ENCODE results near the gene KNL1. TPM values are rescaled to one million over a fixed set of nuclear protein-coding genes. Genes with fewer than 3 reads are reported as not detected.

Gene KNL1, protein sequence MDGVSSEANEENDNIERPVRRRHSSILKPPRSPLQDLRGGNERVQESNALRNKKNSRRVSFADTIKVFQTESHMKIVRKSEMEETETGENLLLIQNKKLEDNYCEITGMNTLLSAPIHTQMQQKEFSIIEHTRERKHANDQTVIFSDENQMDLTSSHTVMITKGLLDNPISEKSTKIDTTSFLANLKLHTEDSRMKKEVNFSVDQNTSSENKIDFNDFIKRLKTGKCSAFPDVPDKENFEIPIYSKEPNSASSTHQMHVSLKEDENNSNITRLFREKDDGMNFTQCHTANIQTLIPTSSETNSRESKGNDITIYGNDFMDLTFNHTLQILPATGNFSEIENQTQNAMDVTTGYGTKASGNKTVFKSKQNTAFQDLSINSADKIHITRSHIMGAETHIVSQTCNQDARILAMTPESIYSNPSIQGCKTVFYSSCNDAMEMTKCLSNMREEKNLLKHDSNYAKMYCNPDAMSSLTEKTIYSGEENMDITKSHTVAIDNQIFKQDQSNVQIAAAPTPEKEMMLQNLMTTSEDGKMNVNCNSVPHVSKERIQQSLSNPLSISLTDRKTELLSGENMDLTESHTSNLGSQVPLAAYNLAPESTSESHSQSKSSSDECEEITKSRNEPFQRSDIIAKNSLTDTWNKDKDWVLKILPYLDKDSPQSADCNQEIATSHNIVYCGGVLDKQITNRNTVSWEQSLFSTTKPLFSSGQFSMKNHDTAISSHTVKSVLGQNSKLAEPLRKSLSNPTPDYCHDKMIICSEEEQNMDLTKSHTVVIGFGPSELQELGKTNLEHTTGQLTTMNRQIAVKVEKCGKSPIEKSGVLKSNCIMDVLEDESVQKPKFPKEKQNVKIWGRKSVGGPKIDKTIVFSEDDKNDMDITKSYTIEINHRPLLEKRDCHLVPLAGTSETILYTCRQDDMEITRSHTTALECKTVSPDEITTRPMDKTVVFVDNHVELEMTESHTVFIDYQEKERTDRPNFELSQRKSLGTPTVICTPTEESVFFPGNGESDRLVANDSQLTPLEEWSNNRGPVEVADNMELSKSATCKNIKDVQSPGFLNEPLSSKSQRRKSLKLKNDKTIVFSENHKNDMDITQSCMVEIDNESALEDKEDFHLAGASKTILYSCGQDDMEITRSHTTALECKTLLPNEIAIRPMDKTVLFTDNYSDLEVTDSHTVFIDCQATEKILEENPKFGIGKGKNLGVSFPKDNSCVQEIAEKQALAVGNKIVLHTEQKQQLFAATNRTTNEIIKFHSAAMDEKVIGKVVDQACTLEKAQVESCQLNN (N-terminal part only)
- total RNA-seq (9.7 TPM), polyA plus RNA-seq (1 to 10 TPM in 2 of 4 donors, under 1 TPM in 2; 0.46 to 1.6 (median 1.2) TPM)

DNA sequence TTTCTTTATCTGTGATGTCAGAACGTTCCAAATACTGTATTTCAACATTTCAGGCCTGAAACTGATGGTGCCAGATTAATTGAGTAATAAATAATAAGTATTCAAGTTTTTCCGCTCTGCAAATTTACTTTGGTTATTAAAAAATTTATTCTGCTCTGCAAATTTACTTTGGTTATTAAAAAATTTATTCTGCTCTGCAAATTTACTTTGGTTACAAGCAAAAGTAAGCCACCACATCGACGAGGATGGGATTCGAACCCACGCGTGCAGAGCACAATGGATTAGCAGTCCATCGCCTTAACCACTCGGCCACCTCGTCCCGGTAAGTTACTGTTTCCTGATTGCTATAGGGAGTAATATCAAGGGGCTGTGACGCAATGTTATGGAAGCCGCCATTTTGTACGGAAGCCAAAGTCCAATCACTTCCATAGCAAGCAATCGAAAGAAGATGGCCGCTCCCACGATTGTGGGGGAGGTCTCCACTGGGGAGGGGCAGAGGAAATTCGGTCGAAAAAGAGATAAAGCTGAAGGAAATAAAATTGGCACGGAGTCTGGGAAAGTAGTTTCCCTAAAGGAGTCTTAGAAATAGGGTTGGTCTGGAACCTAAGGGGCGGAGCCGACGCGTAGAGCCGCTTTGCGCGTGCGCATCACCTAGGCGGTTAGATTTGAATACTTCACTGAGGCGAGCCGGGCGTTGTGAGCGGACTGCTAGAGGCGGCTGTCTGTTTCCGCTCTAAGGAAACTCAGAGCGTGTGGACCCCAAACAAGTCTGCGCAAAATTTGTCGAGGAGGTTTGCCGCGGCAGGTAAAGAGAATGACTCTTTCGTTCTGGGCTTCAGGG, at the start of gene KNL1:
TSS of gene KNL1 (plus strand) at position 662 of the 841 bp plus-strand sequence. CDS start 8,683 bp downstream, outside the sequence.
- peak; percentile 80 to 95 (median 91) for DNase-seq
- Mint-ChIP-seq H3K4me3 (peak within 1 kb of the TSS; percentile 88 to 98 (median 95)), H3K9me3 (no peaks in the 10 kb centered on the region), H3K36me3 (no peaks in the 10 kb centered on the region), H3K27me3 (peaks cover 10% of the 10 kb centered on the region), H3K4me1 (peaks cover 15 to 40% (median 19%) of the 10 kb centered on the region in 4 donors), H3K27ac (peak within 1 kb of the TSS; percentile 89 to 100 (median 99))
- H3K4me1 ChIP-seq (ENCODE audit: control insufficient read depth, insufficient read depth, low read length, poor library complexity, severe bottlenecking) = peaks cover 26% of the 10 kb centered on the region
- peak within 1 kb of the TSS; percentile 99 for H3K4me3 ChIP-seq (ENCODE audit: low read depth, low read length)
- H3K27ac ChIP-seq (ENCODE audit: insufficient read depth, low read length, poor library complexity, severe bottlenecking) = peak within 1 kb of the TSS; percentile 95
- H3K9me3 ChIP-seq (ENCODE audit: control insufficient read depth in 2 of 2, low read length in 2 of 2) = no peaks in the 10 kb centered on the region
- peaks cover under 1% of the 10 kb centered on the region for H3K27me3 ChIP-seq (ENCODE audit: control insufficient read depth, insufficient read depth, low read length)
- peak; percentile 79 to 82 for ATAC-seq (ENCODE audit: low read depth in 2 of 2)
- H3K36me3 ChIP-seq (ENCODE audit: control insufficient read depth, insufficient read depth, low read length) = no peaks in the 10 kb centered on the region

DNA sequence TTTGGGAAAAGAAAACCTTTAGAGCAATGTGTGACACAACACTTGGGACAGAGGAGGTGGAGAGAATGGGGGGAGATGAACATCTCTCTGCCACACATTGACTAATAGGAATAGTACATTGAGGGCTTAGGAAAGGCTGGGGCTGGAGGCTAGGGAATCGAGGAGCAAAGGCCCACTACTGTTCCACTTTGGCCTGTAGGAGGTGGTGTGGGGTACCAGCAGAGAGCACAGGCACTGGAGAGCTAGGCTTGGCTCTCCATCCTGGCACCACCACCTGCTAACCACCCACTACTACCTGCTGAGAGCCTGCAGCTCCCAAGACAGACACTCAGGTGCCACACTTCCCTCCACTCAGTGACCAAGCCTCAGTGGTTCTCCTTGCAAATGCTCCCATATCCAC, 48.6 kb upstream of the KNL1 start:
- Histone ChIP-seq H3K36me3 (ENCODE audit: control insufficient read depth, insufficient read depth, low read length) (peaks cover 29% of the 10 kb centered on the region), H3K27me3 (ENCODE audit: control insufficient read depth, insufficient read depth, low read length) (no peaks in the 10 kb centered on the region), H3K4me1 (ENCODE audit: control insufficient read depth, insufficient read depth, low read length, poor library complexity, severe bottlenecking) (no peaks in the 10 kb centered on the region), H3K4me3 (ENCODE audit: low read depth, low read length) (no peak overlapping the region), H3K27ac (ENCODE audit: insufficient read depth, low read length, poor library complexity, severe bottlenecking) (no peak overlapping the region), H3K9me3 (ENCODE audit: control insufficient read depth in 2 of 2, low read length in 2 of 2) (no peaks in the 10 kb centered on the region)
- Mint-ChIP-seq H3K36me3 (peaks cover 22% of the 10 kb centered on the region), H3K27me3 (no peaks in the 10 kb centered on the region), H3K27ac (peak overlapping the region in 1 of 3 donors; percentile 64), H3K9me3 (no peaks in the 10 kb centered on the region), H3K4me1 (peaks cover 0 to 13% (median 3%) of the 10 kb centered on the region in 4 donors), H3K4me3 (no peak overlapping the region)
- ATAC-seq (ENCODE audit: low read depth in 2 of 2) (no peak), DNase-seq (no peak)

DNA sequence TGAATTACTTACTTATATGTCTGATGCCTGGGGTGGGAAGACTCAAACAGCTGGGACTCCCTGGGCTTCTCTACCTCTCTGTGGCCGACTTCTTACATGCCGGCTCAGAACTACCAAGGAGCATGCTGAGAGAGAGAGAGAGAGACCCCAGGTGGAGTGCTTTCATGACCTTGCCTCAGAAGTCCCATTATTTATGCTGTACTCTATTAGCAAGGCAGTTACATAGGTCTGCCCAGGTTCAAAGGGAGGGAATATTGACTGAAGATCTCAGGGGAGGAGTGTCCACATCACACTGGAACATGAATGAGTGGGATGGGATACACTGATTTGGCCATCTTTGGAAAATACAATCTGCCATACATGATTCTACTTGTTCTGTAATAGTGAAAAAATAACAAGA, 45.4 kb upstream of the KNL1 start:
- no peak overlapping the region for H3K4me3 Mint-ChIP-seq
- ATAC-seq (ENCODE audit: low read depth in 2 of 2) (no peak), DNase-seq (no peak)
- H3K27me3 Mint-ChIP-seq = no peaks in the 10 kb centered on the region
- no peak overlapping the region for H3K27ac ChIP-seq (ENCODE audit: insufficient read depth, low read length, poor library complexity, severe bottlenecking)
- H3K4me3 ChIP-seq (ENCODE audit: low read depth, low read length) = no peak overlapping the region
- peaks cover 4 to 13% (median 6%) of the 10 kb centered on the region in 4 donors for H3K4me1 Mint-ChIP-seq
- no peak overlapping the region for H3K27ac Mint-ChIP-seq
- no peaks in the 10 kb centered on the region for H3K9me3 Mint-ChIP-seq
- H3K4me1 ChIP-seq (ENCODE audit: control insufficient read depth, insufficient read depth, low read length, poor library complexity, severe bottlenecking) = no peaks in the 10 kb centered on the region
- H3K27me3 ChIP-seq (ENCODE audit: control insufficient read depth, insufficient read depth, low read length) = no peaks in the 10 kb centered on the region
- H3K36me3 Mint-ChIP-seq = peaks cover 35% of the 10 kb centered on the region
- peaks cover 47% of the 10 kb centered on the region for H3K36me3 ChIP-seq (ENCODE audit: control insufficient read depth, insufficient read depth, low read length)
- H3K9me3 ChIP-seq (ENCODE audit: control insufficient read depth in 2 of 2, low read length in 2 of 2) = no peaks in the 10 kb centered on the region

DNA sequence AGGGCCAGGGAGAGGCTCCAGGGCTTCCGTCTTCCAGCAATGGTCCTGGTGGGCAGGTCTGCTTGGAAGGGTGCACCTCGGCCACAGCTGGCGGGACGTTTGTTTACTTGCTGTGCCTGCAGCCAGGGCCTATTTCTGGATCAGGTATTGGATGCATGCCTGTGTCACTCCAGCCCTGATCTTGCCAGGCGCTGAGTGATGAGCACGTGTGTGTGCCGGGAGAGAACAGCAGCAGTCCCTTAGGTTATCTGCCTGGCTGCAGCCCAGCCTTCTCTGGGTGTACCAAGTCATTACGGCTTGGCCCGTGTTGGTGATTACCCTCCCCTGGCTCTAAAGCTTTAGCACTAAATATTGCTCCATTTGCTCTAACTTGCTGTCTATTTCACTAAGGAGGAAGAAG, 44.2 kb upstream of the KNL1 start:
- no peak overlapping the region for H3K4me3 Mint-ChIP-seq
- Histone ChIP-seq H3K27ac (ENCODE audit: insufficient read depth, low read length, poor library complexity, severe bottlenecking) (no peak overlapping the region), H3K9me3 (ENCODE audit: control insufficient read depth in 2 of 2, low read length in 2 of 2) (no peaks in the 10 kb centered on the region), H3K4me1 (ENCODE audit: control insufficient read depth, insufficient read depth, low read length, poor library complexity, severe bottlenecking) (no peaks in the 10 kb centered on the region), H3K36me3 (ENCODE audit: control insufficient read depth, insufficient read depth, low read length) (peaks cover 59% of the 10 kb centered on the region), H3K4me3 (ENCODE audit: low read depth, low read length) (no peak overlapping the region), H3K27me3 (ENCODE audit: control insufficient read depth, insufficient read depth, low read length) (no peaks in the 10 kb centered on the region)
- H3K27me3 Mint-ChIP-seq = no peaks in the 10 kb centered on the region
- DNase-seq (no peak), ATAC-seq (ENCODE audit: low read depth in 2 of 2) (no peak)
- peaks cover 41% of the 10 kb centered on the region for H3K36me3 Mint-ChIP-seq
- no peaks in the 10 kb centered on the region for H3K9me3 Mint-ChIP-seq
- H3K27ac Mint-ChIP-seq = no peak overlapping the region
- peaks cover 4 to 9% (median 6%) of the 10 kb centered on the region in 4 donors for H3K4me1 Mint-ChIP-seq

DNA sequence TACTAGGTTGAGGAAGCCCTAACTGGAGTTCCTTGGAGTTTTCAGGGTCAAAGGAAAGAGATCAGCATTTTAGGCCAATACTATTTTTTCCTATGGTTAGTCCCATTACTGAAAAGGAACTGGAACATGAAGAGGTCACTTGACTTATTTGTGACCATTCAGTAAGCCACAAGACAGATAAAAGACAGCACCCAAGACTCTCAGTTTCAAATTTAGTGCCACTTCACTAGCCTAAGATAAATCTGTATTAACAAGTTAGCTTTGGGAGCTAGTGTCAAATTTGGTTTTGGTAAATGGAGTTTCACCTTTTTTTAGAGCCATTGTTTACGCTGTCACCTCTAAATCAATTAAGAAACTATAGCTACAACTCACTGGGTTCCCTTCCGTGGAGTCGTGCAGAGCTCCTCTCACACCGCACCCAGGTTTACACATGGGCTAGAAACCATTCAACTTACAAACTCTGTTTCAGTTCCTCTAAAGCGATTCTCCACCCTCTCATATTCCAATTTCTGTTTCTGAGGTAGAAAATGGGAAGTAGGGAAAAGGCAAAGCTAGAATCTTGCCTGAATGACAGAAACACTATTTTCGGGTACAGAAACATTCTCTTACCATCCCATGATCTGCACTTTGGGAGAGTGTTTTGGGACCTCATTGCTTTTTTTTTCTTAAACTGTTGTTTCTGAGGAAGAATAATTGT, 43.6 kb upstream of the KNL1 start:
- H3K27ac Mint-ChIP-seq = no peak overlapping the region
- Histone ChIP-seq H3K27ac (ENCODE audit: insufficient read depth, low read length, poor library complexity, severe bottlenecking) (no peak overlapping the region), H3K27me3 (ENCODE audit: control insufficient read depth, insufficient read depth, low read length) (no peaks in the 10 kb centered on the region), H3K4me1 (ENCODE audit: control insufficient read depth, insufficient read depth, low read length, poor library complexity, severe bottlenecking) (no peaks in the 10 kb centered on the region), H3K9me3 (ENCODE audit: control insufficient read depth in 2 of 2, low read length in 2 of 2) (no peaks in the 10 kb centered on the region), H3K4me3 (ENCODE audit: low read depth, low read length) (no peak overlapping the region), H3K36me3 (ENCODE audit: control insufficient read depth, insufficient read depth, low read length) (peaks cover 65% of the 10 kb centered on the region)
- peaks cover 42% of the 10 kb centered on the region for H3K36me3 Mint-ChIP-seq
- no peak overlapping the region for H3K4me3 Mint-ChIP-seq
- H3K9me3 Mint-ChIP-seq = no peaks in the 10 kb centered on the region
- peaks cover 4 to 7% (median 6%) of the 10 kb centered on the region in 4 donors for H3K4me1 Mint-ChIP-seq
- ATAC-seq (ENCODE audit: low read depth in 2 of 2) (peak in 1 of 2 donors; percentile 43), DNase-seq (no peak)
- no peaks in the 10 kb centered on the region for H3K27me3 Mint-ChIP-seq

DNA sequence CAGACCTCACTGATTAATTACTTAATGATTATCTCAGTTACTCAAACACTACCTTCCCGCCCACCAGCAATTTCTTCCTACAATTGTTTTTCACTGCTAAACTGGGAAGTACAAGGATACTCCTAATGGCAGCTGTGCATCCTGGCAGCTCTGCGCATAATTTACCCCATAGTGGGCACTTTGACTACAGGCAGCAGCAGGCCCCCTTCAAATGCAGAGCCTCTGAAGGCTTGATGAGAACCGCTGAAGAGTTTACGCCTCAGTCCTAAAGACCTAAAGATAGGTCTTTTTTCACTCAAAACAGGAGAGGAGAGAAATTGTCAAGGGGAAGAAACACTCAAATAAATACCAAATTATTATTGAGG, 39.9 kb upstream of the KNL1 start:
- H3K36me3 Mint-ChIP-seq = peaks cover 39% of the 10 kb centered on the region
- peaks cover 53% of the 10 kb centered on the region for H3K36me3 ChIP-seq (ENCODE audit: control insufficient read depth, insufficient read depth, low read length)
- H3K27ac ChIP-seq (ENCODE audit: insufficient read depth, low read length, poor library complexity, severe bottlenecking) = no peak overlapping the region
- H3K4me3 Mint-ChIP-seq = no peak overlapping the region
- ATAC-seq (ENCODE audit: low read depth in 2 of 2) (no peak), DNase-seq (no peak)
- H3K4me1 ChIP-seq (ENCODE audit: control insufficient read depth, insufficient read depth, low read length, poor library complexity, severe bottlenecking) = no peaks in the 10 kb centered on the region
- no peaks in the 10 kb centered on the region for H3K9me3 ChIP-seq (ENCODE audit: control insufficient read depth in 2 of 2, low read length in 2 of 2)
- H3K27ac Mint-ChIP-seq = peak overlapping the region in 1 of 3 donors; percentile 20
- H3K27me3 ChIP-seq (ENCODE audit: control insufficient read depth, insufficient read depth, low read length) = no peaks in the 10 kb centered on the region
- no peaks in the 10 kb centered on the region for H3K27me3 Mint-ChIP-seq
- H3K9me3 Mint-ChIP-seq = no peaks in the 10 kb centered on the region
- no peak overlapping the region for H3K4me3 ChIP-seq (ENCODE audit: low read depth, low read length)
- H3K4me1 Mint-ChIP-seq = peaks cover 10 to 22% (median 17%) of the 10 kb centered on the region in 4 donors

Data from CD4-positive, CD25-positive, alpha-beta regulatory T cell (primary cell).